ENCODE results near the gene SULT1C2. TPM values are rescaled to one million over a fixed set of nuclear protein-coding genes. Genes with fewer than 3 reads are reported as not detected.

Gene SULT1C2
- total RNA-seq, 1 experiment from 2014 or later = 1.6 TPM

GRCh38 chr2:108240966-108241365 lies 47.7 kb upstream of the SULT1C2 start:
- Histone ChIP-seq H2AK5ac (ENCODE audit: insufficient read length, low read length) (no peak overlapping the region), H3K14ac (ENCODE audit: insufficient read depth, low read length) (no peak overlapping the region), H3K27me3 (ENCODE audit: insufficient read depth, low read length) (no peaks in the 10 kb centered on the region), H3K79me1 (ENCODE audit: insufficient read depth, low read depth, low read length, poor library complexity, severe bottlenecking) (no peaks in the 10 kb centered on the region), H3K23ac (ENCODE audit: insufficient read length, low read depth, low read length) (no peak overlapping the region), H2AFZ (ENCODE audit: low read length) (no peak overlapping the region), H4K8ac (replicated peaks; ENCODE audit: insufficient read length, low read depth, low read length) (no peak overlapping the region), H3K9ac (ENCODE audit: extremely low read depth, insufficient read length, low read length) (no peak overlapping the region), H2BK12ac (ENCODE audit: insufficient read length, low read depth, low read length) (no peak overlapping the region), H3K18ac (ENCODE audit: insufficient read length, low read depth, low read length) (no peak overlapping the region), H3K27ac (ENCODE audit: insufficient read length, low read depth, low read length) (no peak overlapping the region), H3T11ph (ENCODE audit: low read length) (no peak overlapping the region), H4K91ac (ENCODE audit: insufficient read length, low read depth, low read length) (no peak overlapping the region), H4K20me1 (ENCODE audit: control insufficient read depth, insufficient read depth, insufficient read length) (no peaks in the 10 kb centered on the region), H3K4me1 (ENCODE audit: insufficient read depth, low read length) (no peaks in the 10 kb centered on the region), H3K4ac (ENCODE audit: low read depth, low read length) (no peak overlapping the region), H3K4me2 (ENCODE audit: insufficient read depth, insufficient read length, low read length) (no peak overlapping the region), H2BK5ac (ENCODE audit: insufficient read length, low read length) (no peak overlapping the region), H3K23me2 (ENCODE audit: insufficient read length, low read depth, low read length, poor library complexity, severe bottlenecking) (no peaks in the 10 kb centered on the region), H2BK120ac (ENCODE audit: low read depth, low read length, poor library complexity, severe bottlenecking) (no peak overlapping the region), H3K9me3 (ENCODE audit: control insufficient read depth, low read depth, low read length) (peaks cover 20% of the 10 kb centered on the region), H2BK15ac (ENCODE audit: low read depth, low read length) (no peak overlapping the region), H4K5ac (ENCODE audit: insufficient read length, low read depth, low read length) (no peak overlapping the region), H2BK20ac (ENCODE audit: low read depth, low read length, poor library complexity, severe bottlenecking) (no peak overlapping the region), H3K56ac (ENCODE audit: insufficient read length, low read depth, low read length) (no peak overlapping the region), H3K79me2 (ENCODE audit: insufficient read depth, low read length) (no peaks in the 10 kb centered on the region)
- WGBS (ENCODE audit: extremely low coverage, insufficient read length, low lambda C conversion rate) = no CpG with 5 or more reads among the region's 5 CpGs
- Mint-ChIP-seq H3K27ac (no peak overlapping the region), H3K36me3 (ENCODE audit: insufficient read depth in 1 of 3, low read depth in 3 of 3) (peaks cover 10 to 29% (median 16%) of the 10 kb centered on the region in 3 experiments), H3K27me3 (ENCODE audit: low read depth) (no peaks in the 10 kb centered on the region), H3K9me3 (peaks cover 44 to 50% of the 10 kb centered on the region in 2 experiments), H3K4me3 (no peak overlapping the region), H3K4me1 (no peaks in the 10 kb centered on the region)
- TF ChIP-seq CTCF (conservative IDR thresholded peaks at IDR 0.05) = no peak
- DNase-seq = no peak

All from H9 (cell line).